ENCODE data around the gene SLC35G6. TPM values are rescaled to one million over a fixed set of nuclear protein-coding genes. Genes with fewer than 3 reads are reported as not detected.

The SLC35G6 gene
- total and polyA plus RNA-seq, 12 donors: 0.24 TPM; not detected in 11

- peak within 1 kb of the TSS; percentile 87 to 94 (median 90) for H3K27ac ChIP-seq
- no peak for TF ChIP-seq POLR2A (IDR thresholded peaks at IDR 0.05)
- no peak for TF ChIP-seq CTCF (IDR thresholded peaks at IDR 0.05)
- DNase-seq: peak in 2 of 7 donors; percentile 30 to 38
- intact Hi-C loops (cut with DNase I): loop anchor here (5.0 kb wide), 2 partner anchors 38 to 123 kb away; partner anchors contain the start of genes SENP3 (in 1 of the 2) and ZBTB4 (in 1 of the 2)
- 0 to 4% (median 2%) methylated on average over 23 to 50 of the region's 50 CpGs for WGBS, 4 donors
- no peaks in the 10 kb centered on the region for H3K9me3 ChIP-seq (replicated peaks in 1 of 3)
- peaks cover 57 to 58% of the 10 kb centered on the region in 2 donors for H3K4me1 ChIP-seq (replicated peaks in 1 of 2)
- no peaks in the 10 kb centered on the region for H3K36me3 ChIP-seq (replicated peaks in 1 of 2)
- H3K4me3 ChIP-seq: peak within 1 kb of the TSS in 3 of 4 donors; percentile 50 to 62 (median 54)
- H3K27me3 ChIP-seq: no peaks in the 10 kb centered on the region
Measured at GRCh38 chr17:7439462-7440112, 41.7 kb upstream of the SLC35G6 start, which contains the start of gene FGF11. FGF11 (plus strand) TSS chr17:7439512; CDS start chr17:7439621, 109 bp downstream.

GRCh38 chr17:7440113-7440833 lies 41.0 kb upstream of the SLC35G6 start:
- Histone ChIP-seq H3K36me3 (replicated peaks in 1 of 2) (no peaks in the 10 kb centered on the region), H3K4me1 (replicated peaks in 1 of 2) (peaks cover 59 to 60% of the 10 kb centered on the region in 2 donors), H3K27me3 (no peaks in the 10 kb centered on the region), H3K9me3 (replicated peaks in 1 of 3) (no peaks in the 10 kb centered on the region), H3K4me3 (peak overlapping the region in 2 of 4 donors; percentile 50 to 62), H3K27ac (peak overlapping the region; percentile 65 to 94 (median 87))
- intact Hi-C loops (cut with DNase I): no loop called here
- DNase-seq: peak; percentile 86 to 93 (median 90)
- WGBS, 4 donors: 0 to 3% (median 1%) methylated on average over 15 to 46 of the region's 46 CpGs
- TF ChIP-seq CTCF (IDR thresholded peaks at IDR 0.05) (no peak), POLR2A (IDR thresholded peaks at IDR 0.05) (peak in 1 of 2 donors; percentile 51)

GRCh38 chr17:7440834-7441195 lies 40.4 kb upstream of the SLC35G6 start:
- Histone ChIP-seq H3K27ac (peak overlapping the region; percentile 65 to 94 (median 87)), H3K4me3 (peak overlapping the region in 2 of 4 donors; percentile 50 to 62), H3K27me3 (no peaks in the 10 kb centered on the region), H3K4me1 (replicated peaks in 1 of 2) (peaks cover 55 to 63% of the 10 kb centered on the region in 2 donors), H3K9me3 (replicated peaks in 1 of 3) (no peaks in the 10 kb centered on the region), H3K36me3 (replicated peaks in 1 of 2) (no peaks in the 10 kb centered on the region)
- TF ChIP-seq CTCF (IDR thresholded peaks at IDR 0.05) (peak in 1 of 6 experiments; percentile 24), POLR2A (IDR thresholded peaks at IDR 0.05) (no peak)
- 3 to 14% (median 7%) methylated on average over 8 to 11 of the region's 12 CpGs for WGBS, 4 donors
- peak; percentile 77 to 91 (median 88) for DNase-seq
- intact Hi-C loops (cut with DNase I): no loop called here

GRCh38 chr17:7441266-7441665 lies 40.0 kb upstream of the SLC35G6 start:
- no peak overlapping the region for H3K4me3 ChIP-seq
- 27 to 59% (median 42%) methylated on average over 7 of the region's 7 CpGs for WGBS, 4 donors
- no peaks in the 10 kb centered on the region for H3K27me3 ChIP-seq
- no peak for TF ChIP-seq CTCF (IDR thresholded peaks at IDR 0.05)
- peak in 1 of 2 donors; percentile 24 for TF ChIP-seq POLR2A (IDR thresholded peaks at IDR 0.05)
- H3K4me1 ChIP-seq (replicated peaks in 1 of 2): peaks cover 51 to 61% of the 10 kb centered on the region in 2 donors
- intact Hi-C loops (cut with DNase I): no loop called here
- no peaks in the 10 kb centered on the region for H3K9me3 ChIP-seq (replicated peaks in 1 of 3)
- DNase-seq: peak in 6 of 7 donors; percentile 61 to 74 (median 71)
- H3K36me3 ChIP-seq (replicated peaks in 1 of 2): no peaks in the 10 kb centered on the region
- peak overlapping the region; percentile 65 to 94 (median 87) for H3K27ac ChIP-seq
